Measurements from ENCODE around the gene PCDHGB1. TPM values are rescaled to one million over a fixed set of nuclear protein-coding genes. Genes with fewer than 3 reads are reported as not detected.
A peak's percentile ranks its signal among the peaks of the same experiment; 100 is the strongest.
"Not testable (repeated sequence)": the region's sequence is repeated elsewhere in the genome, so short reads cannot be mapped to it uniquely, and the experiment has no call there.

Gene PCDHGB1
- total and polyA plus RNA-seq, 2 donors: 0.11 to 0.14 TPM

DNA sequence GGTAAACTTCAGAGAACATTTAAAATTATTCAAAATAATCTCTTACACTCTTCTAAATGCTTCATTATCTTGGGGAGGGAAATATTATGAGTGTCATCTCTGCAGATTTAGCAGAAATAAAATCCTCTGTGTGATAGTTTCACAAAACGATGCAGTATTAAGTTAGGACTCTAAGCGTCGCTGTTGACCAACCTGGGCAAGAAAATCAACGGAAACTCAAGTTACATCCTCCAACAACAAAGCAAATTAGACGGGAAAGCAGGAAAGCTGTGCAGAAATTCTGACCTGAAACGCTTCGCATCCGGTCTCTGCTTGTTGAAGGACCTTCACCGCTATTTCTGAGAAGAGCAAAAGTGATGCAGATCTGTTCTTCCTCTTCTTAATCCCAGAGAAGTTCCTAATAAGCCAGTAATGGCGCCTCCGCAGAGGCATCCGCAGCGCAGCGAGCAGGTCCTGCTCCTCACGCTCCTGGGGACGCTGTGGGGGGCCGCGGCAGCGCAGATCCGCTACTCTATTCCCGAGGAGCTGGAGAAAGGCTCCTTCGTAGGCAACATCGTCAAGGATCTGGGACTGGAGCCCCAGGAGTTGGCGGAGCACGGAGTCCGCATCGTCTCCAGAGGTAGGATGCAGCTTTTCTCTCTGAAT is 23.9 kb downstream of the PCDHGB1 start, which contains the start of gene PCDHGA6:
Gene PCDHGA6 (plus strand): TSS at position 219 of the 645 bp plus-strand sequence. CDS start 193 bp downstream, at position 412.
- H3K4me3 ChIP-seq (ENCODE audit: low read length in 2 of 2): no peak within 1 kb of the TSS
- H3K9me3 ChIP-seq (ENCODE audit: control insufficient read depth in 2 of 2, insufficient read depth in 1 of 2, low read length in 1 of 2): peaks cover 12 to 54% of the 10 kb centered on the region in 2 donors
- 28% methylated on average over 27 of the region's 27 CpGs for whole genome bisulfite sequencing
- no peaks in the 10 kb centered on the region for H3K4me1 ChIP-seq (ENCODE audit: control insufficient read depth in 2 of 2, insufficient read depth in 2 of 2, low read length in 2 of 2)
- DNase-seq (ENCODE audit: low read depth in 6 of 9, low spot score in 9 of 9): peak in 1 of 9 donors; percentile 9
- H3K36me3 ChIP-seq (ENCODE audit: control insufficient read depth in 2 of 2, insufficient read depth in 2 of 2, low read length in 1 of 2): no peaks in the 10 kb centered on the region
- H3K27ac ChIP-seq (ENCODE audit: low read depth in 1 of 2, low read length in 1 of 2): no peak within 1 kb of the TSS
- H3K27me3 ChIP-seq (ENCODE audit: control insufficient read depth in 2 of 2, insufficient read depth in 1 of 2, low read length in 1 of 2): peaks cover 0 to 61% of the 10 kb centered on the region in 2 donors

DNA sequence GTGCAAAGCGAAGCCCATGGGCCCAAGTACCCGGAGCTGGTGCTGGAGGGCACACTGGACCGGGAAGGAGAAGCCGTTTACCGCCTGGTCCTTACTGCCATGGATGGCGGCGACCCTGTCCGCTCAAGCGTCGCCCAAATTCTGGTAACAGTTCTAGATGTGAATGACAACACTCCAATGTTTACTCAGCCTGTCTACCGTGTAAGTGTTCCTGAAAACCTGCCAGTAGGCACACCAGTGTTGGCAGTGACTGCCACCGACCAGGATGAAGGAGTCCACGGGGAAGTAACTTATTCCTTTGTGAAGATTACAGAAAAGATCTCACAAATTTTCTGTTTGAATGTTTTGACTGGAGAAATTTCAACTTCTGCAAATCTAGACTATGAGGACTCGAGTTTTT is 24.7 kb downstream of the PCDHGB1 start:
- Histone ChIP-seq H3K4me3 (ENCODE audit: low read length in 2 of 2) (no peak overlapping the region), H3K27me3 (ENCODE audit: control insufficient read depth in 2 of 2, insufficient read depth in 1 of 2, low read length in 1 of 2) (peaks cover 0 to 59% of the 10 kb centered on the region in 2 donors)
- DNase-seq (ENCODE audit: low read depth in 6 of 9, low spot score in 9 of 9): no peak

DNA sequence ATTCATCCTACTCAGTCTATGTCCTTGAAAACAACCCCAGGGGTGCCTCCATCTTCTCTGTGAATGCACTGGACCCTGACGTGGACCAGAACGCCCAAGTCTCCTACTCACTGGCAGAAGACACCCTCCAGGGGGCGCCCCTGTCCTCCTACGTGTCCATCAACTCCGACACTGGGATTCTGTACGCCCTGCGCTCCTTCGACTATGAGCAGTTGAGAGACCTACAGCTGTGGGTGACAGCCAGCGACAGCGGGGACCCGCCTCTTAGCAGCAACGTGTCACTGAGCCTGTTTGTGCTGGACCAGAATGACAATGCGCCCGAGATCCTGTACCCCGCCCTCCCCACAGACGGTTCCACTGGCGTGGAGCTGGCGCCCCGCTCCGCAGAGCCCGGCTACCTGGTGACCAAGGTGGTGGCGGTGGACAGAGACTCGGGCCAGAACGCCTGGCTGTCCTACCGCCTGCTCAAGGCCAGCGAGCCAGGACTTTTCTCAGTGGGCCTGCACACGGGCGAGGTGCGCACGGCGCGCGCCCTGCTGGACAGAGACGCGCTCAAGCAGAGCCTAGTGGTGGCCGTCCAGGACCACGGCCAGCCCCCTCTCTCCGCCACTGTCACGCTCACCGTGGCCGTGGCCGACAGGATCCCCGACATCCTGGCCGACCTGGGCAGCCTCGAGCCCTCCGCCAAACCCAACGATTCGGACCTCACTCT is 25.7 kb downstream of the PCDHGB1 start:
- 62% methylated on average over 40 of the region's 48 CpGs for WGBS
- H3K4me1 ChIP-seq (ENCODE audit: control insufficient read depth in 2 of 2, insufficient read depth in 2 of 2, low read length in 2 of 2); H3K27ac ChIP-seq (ENCODE audit: low read depth in 1 of 2, low read length in 1 of 2); H3K36me3 ChIP-seq (ENCODE audit: control insufficient read depth in 2 of 2, insufficient read depth in 2 of 2, low read length in 1 of 2); DNase-seq (ENCODE audit: low read depth in 6 of 9, low spot score in 9 of 9); H3K4me3 ChIP-seq (ENCODE audit: low read length in 2 of 2): not testable (repeated sequence)
- Histone ChIP-seq H3K9me3 (ENCODE audit: control insufficient read depth in 2 of 2, insufficient read depth in 1 of 2, low read length in 1 of 2) (peaks cover 12 to 47% of the 10 kb centered on the region in 2 donors), H3K27me3 (ENCODE audit: control insufficient read depth in 2 of 2, insufficient read depth in 1 of 2, low read length in 1 of 2) (peaks cover 0 to 50% of the 10 kb centered on the region in 2 donors)

More for the DNA sequence above, 24.7 kb downstream of the PCDHGB1 start:
- H3K9me3 ChIP-seq (ENCODE audit: control insufficient read depth in 2 of 2, insufficient read depth in 1 of 2, low read length in 1 of 2): peaks cover 12 to 54% of the 10 kb centered on the region in 2 donors
- H3K27ac ChIP-seq (ENCODE audit: low read depth in 1 of 2, low read length in 1 of 2): no peak overlapping the region
- no peaks in the 10 kb centered on the region for H3K4me1 ChIP-seq (ENCODE audit: control insufficient read depth in 2 of 2, insufficient read depth in 2 of 2, low read length in 2 of 2)
- no peaks in the 10 kb centered on the region for H3K36me3 ChIP-seq (ENCODE audit: control insufficient read depth in 2 of 2, insufficient read depth in 2 of 2, low read length in 1 of 2)
- WGBS: 69% methylated on average over 14 of the region's 14 CpGs

- Histone ChIP-seq H3K4me3 (ENCODE audit: low read length in 2 of 2) (peak within 1 kb of the TSS in 1 of 2 donors; percentile 27), H3K4me1 (ENCODE audit: control insufficient read depth in 2 of 2, insufficient read depth in 2 of 2, low read length in 2 of 2) (no peaks in the 10 kb centered on the region), H3K36me3 (ENCODE audit: control insufficient read depth in 2 of 2, insufficient read depth in 2 of 2, low read length in 1 of 2) (no peaks in the 10 kb centered on the region), H3K27ac (ENCODE audit: low read depth in 1 of 2, low read length in 1 of 2) (no peak within 1 kb of the TSS), H3K9me3 (ENCODE audit: control insufficient read depth in 2 of 2, insufficient read depth in 1 of 2, low read length in 1 of 2) (peaks cover 7 to 25% of the 10 kb centered on the region in 2 donors), H3K27me3 (ENCODE audit: control insufficient read depth in 2 of 2, insufficient read depth in 1 of 2, low read length in 1 of 2) (peaks cover 3 to 39% of the 10 kb centered on the region in 2 donors)
- 23% methylated on average over 37 of the region's 37 CpGs for WGBS
- DNase-seq (ENCODE audit: low read depth in 6 of 9, low spot score in 9 of 9): no peak
These were observed 32.8 kb downstream of the PCDHGB1 start, which contains the start of gene PCDHGA7 for GRCh38 chr5:141382469-141383294. PCDHGA7 (plus strand) TSS chr5:141382742; CDS start chr5:141382900, 158 bp downstream.

- peaks cover 3 to 42% of the 10 kb centered on the region in 2 donors for H3K27me3 ChIP-seq (ENCODE audit: control insufficient read depth in 2 of 2, insufficient read depth in 1 of 2, low read length in 1 of 2)
- no peak overlapping the region for H3K4me3 ChIP-seq (ENCODE audit: low read length in 2 of 2)
- no peaks in the 10 kb centered on the region for H3K36me3 ChIP-seq (ENCODE audit: control insufficient read depth in 2 of 2, insufficient read depth in 2 of 2, low read length in 1 of 2)
- DNase-seq (ENCODE audit: low read depth in 6 of 9, low spot score in 9 of 9): no peak
- 47% methylated on average over 21 of the region's 21 CpGs for WGBS
- no peaks in the 10 kb centered on the region for H3K4me1 ChIP-seq (ENCODE audit: control insufficient read depth in 2 of 2, insufficient read depth in 2 of 2, low read length in 2 of 2)
- peaks cover 7 to 24% of the 10 kb centered on the region in 2 donors for H3K9me3 ChIP-seq (ENCODE audit: control insufficient read depth in 2 of 2, insufficient read depth in 1 of 2, low read length in 1 of 2)
- no peak overlapping the region for H3K27ac ChIP-seq (ENCODE audit: low read depth in 1 of 2, low read length in 1 of 2)
These were observed 33.4 kb downstream of the PCDHGB1 start for GRCh38 chr5:141383345-141383744.

DNA sequence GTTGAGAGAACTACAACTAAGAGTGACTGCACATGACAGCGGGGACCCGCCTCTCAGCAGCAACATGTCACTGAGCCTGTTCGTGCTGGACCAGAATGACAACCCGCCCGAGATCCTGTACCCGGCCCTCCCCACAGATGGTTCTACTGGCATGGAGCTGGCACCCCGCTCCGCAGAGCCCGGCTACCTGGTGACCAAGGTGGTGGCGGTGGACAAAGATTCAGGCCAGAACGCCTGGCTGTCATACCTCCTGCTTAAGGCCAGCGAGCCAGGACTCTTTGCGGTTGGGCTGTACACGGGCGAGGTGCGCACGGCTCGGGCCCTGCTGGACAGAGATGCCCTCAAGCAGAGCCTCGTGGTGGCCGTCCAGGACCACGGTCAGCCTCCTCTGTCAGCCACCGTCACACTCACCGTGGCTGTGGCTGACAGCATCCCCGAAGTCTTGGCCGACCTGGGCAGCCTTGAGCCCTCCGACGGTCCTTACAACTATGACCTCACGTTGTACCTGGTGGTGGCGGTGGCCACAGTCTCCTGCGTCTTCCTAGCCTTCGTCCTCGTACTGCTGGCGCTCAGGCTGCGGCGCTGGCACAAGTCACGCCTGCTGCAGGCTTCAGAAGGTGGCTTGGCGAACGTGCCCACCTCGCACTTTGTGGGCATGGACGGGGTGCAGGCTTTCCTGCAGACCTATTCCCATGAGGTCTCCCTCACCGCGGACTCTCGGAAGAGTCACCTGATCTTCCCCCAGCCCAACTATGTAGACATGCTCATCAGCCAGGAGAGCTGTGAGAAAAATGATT is 34.8 kb downstream of the PCDHGB1 start:
- Histone ChIP-seq H3K4me1 (ENCODE audit: control insufficient read depth in 2 of 2, insufficient read depth in 2 of 2, low read length in 2 of 2) (no peaks in the 10 kb centered on the region), H3K27me3 (ENCODE audit: control insufficient read depth in 2 of 2, insufficient read depth in 1 of 2, low read length in 1 of 2) (peaks cover 3 to 55% of the 10 kb centered on the region in 2 donors), H3K36me3 (ENCODE audit: control insufficient read depth in 2 of 2, insufficient read depth in 2 of 2, low read length in 1 of 2) (no peaks in the 10 kb centered on the region), H3K9me3 (ENCODE audit: control insufficient read depth in 2 of 2, insufficient read depth in 1 of 2, low read length in 1 of 2) (peaks cover 8 to 34% of the 10 kb centered on the region in 2 donors), H3K27ac (ENCODE audit: low read depth in 1 of 2, low read length in 1 of 2) (no peak overlapping the region), H3K4me3 (ENCODE audit: low read length in 2 of 2) (no peak overlapping the region)
- DNase-seq (ENCODE audit: low read depth in 6 of 9, low spot score in 9 of 9): no peak
- WGBS: 60% methylated on average over 43 of the region's 43 CpGs

DNA sequence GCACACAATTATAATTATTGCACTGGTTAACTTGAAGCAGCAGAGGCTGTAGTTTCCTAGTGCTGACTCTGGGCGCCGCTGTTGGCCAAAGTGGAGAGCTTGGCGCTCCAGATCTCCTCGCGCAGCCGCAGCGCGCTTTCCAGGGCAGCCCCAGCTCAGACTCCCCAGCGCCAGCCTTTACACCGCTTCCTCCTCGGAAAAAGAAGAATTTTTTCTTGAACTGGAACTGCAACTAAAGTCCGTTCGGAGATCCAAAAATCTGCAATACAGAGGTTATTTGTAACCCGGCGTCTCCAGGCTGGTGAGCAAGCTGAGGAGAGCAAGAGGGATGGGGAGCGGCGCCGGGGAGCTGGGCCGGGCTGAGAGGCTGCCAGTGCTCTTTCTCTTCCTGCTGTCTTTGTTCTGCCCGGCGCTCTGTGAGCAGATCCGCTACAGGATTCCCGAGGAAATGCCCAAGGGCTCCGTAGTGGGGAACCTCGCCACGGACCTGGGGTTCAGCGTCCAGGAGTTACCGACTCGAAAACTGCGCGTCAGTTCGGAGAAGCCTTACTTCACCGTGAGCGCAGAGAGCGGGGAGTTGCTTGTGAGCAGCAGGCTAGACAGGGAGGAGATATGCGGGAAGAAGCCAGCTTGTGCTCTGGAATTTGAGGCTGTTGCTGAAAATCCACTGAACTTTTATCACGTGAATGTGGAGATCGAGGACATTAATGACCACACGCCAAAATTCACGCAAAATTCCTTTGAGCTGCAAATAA is 37.8 kb downstream of the PCDHGB1 start, which contains the start of gene PCDHGB4:
Gene PCDHGB4 (plus strand): TSS at position 142 of the 755 bp plus-strand sequence. CDS start 187 bp downstream, at position 329.
- Histone ChIP-seq H3K27me3 (ENCODE audit: control insufficient read depth in 2 of 2, insufficient read depth in 1 of 2, low read length in 1 of 2) (peaks cover 3 to 63% of the 10 kb centered on the region in 2 donors), H3K9me3 (ENCODE audit: control insufficient read depth in 2 of 2, insufficient read depth in 1 of 2, low read length in 1 of 2) (peaks cover 10 to 38% of the 10 kb centered on the region in 2 donors)
- DNase-seq (ENCODE audit: low read depth in 6 of 9, low spot score in 9 of 9): peak in 1 of 9 donors; percentile 16
- not testable (repeated sequence) for H3K4me1 ChIP-seq (ENCODE audit: control insufficient read depth in 2 of 2, insufficient read depth in 2 of 2, low read length in 2 of 2); H3K36me3 ChIP-seq (ENCODE audit: control insufficient read depth in 2 of 2, insufficient read depth in 2 of 2, low read length in 1 of 2); H3K27ac ChIP-seq (ENCODE audit: low read depth in 1 of 2, low read length in 1 of 2); H3K4me3 ChIP-seq (ENCODE audit: low read length in 2 of 2)
- 23% methylated on average over 22 of the region's 40 CpGs for WGBS

DNA sequence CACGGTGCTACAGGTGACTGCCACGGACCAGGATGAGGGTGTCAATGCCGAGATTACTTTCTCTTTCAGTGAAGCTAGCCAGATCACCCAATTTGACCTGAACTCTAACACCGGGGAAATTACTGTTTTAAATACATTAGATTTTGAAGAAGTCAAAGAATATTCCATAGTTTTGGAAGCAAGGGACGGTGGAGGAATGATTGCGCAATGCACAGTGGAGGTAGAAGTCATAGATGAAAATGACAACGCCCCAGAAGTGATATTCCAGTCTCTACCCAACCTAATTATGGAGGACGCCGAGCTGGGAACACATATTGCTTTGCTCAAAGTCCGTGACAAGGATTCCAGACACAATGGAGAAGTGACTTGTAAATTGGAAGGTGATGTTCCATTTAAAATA is 38.8 kb downstream of the PCDHGB1 start:
- Histone ChIP-seq H3K4me1 (ENCODE audit: control insufficient read depth in 2 of 2, insufficient read depth in 2 of 2, low read length in 2 of 2) (no peaks in the 10 kb centered on the region), H3K27ac (ENCODE audit: low read depth in 1 of 2, low read length in 1 of 2) (no peak overlapping the region), H3K36me3 (ENCODE audit: control insufficient read depth in 2 of 2, insufficient read depth in 2 of 2, low read length in 1 of 2) (no peaks in the 10 kb centered on the region), H3K4me3 (ENCODE audit: low read length in 2 of 2) (no peak overlapping the region), H3K9me3 (ENCODE audit: control insufficient read depth in 2 of 2, insufficient read depth in 1 of 2, low read length in 1 of 2) (peaks cover 6 to 38% of the 10 kb centered on the region in 2 donors), H3K27me3 (ENCODE audit: control insufficient read depth in 2 of 2, insufficient read depth in 1 of 2, low read length in 1 of 2) (peaks cover 1 to 63% of the 10 kb centered on the region in 2 donors)
- DNase-seq (ENCODE audit: low read depth in 6 of 9, low spot score in 9 of 9): no peak
- WGBS: 57% methylated on average over 10 of the region's 10 CpGs
